GM20431 (cell line): ENCODE results near the gene ANKHD1.

Experiments
- in situ Hi-C: fragments of 300-500 bp; cut with MseI, MboI; formaldehyde crosslinking; loops from one replicate; pipeline ENCODE4 v1.15.0; 2020; ENCODE audit warnings: low sequenced_read_pairs; ENCODE audit not compliant: unreplicated experiment

Gene ANKHD1

DNA sequence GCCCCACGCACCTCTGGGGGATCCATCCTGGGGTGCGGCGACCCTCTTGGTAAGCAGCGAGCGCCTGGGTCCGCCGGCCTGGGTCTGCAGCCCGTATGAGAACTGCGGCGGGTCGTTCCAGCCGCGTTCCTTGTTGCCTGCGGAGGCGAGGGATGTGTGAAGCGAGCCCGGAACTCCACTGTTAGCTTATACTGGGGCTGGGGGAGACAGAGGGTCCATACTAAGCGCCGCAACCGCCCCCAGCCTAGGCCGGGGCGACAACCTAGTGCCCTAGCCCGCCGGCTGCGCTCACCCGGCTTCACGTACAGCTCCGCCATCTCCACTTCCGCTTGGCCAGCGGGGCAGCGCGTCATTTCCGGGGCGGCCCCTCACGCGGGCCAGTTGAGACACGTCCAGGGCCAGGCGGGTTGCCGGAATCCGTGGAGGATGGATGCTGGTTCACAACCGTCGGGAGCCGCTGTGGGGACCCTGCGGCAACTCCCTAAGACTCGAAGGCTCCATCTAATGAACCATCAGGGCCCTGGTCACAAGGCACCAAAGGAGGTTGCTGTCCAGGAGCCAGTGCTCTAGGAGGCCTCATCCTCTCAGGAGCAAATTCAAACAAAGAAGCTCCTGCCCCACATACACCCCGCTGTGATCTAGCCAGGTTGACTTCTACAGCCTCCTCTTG is 155.6 kb downstream of the ANKHD1 start, which contains the start of gene SRA1:
Gene SRA1, minus strand, starts transcription at position 338 of the 670 bp plus-strand sequence. Its CDS starts 21 bp downstream, at position 317.
- in situ Hi-C loops, result no loop called here

- in situ Hi-C loops, result no loop called here
These were observed 156.3 kb downstream of the ANKHD1 start for GRCh38 chr5:140557965-140558364.

DNA sequence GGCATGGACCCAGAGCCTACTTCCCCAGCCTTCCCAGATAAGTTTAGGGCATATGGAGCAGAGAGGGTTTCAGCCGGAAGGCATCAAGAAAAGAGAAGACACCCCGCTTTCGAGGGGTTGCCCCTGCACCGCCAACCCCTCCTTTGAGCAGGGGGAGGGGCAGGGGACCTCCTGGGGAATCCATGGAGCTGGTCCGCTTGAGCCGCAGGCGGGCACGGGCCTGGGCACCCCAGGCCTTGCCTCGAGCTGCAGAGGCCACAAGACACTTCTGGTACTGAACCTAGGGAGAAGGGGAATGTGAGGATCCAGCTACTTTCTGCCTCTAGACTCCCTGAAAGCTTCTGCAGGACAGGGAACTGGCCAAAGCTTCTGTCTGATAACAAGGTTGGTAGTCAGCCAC is 156.9 kb downstream of the ANKHD1 start:
- in situ Hi-C loops, result no loop called here

DNA sequence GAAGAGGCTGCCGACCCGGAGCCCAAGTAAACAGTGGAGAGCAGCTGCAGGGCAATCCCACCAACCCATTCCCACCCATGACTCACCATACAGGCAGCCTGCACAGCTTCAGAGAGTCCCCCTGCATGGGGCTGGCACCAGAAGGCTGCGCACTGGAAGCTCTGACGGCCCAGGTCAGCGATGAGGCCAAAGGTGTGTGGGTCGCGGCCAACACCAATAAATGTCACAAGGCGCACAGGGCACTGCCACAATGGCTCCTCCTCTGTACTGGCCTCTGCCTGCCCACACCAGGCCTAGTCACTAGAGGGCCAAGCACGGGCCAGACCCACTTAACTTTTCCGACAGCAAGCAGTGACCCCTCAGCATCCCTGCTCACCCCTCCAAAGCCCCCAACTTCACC is 158.6 kb downstream of the ANKHD1 start:
- in situ Hi-C loops, result no loop called here

DNA sequence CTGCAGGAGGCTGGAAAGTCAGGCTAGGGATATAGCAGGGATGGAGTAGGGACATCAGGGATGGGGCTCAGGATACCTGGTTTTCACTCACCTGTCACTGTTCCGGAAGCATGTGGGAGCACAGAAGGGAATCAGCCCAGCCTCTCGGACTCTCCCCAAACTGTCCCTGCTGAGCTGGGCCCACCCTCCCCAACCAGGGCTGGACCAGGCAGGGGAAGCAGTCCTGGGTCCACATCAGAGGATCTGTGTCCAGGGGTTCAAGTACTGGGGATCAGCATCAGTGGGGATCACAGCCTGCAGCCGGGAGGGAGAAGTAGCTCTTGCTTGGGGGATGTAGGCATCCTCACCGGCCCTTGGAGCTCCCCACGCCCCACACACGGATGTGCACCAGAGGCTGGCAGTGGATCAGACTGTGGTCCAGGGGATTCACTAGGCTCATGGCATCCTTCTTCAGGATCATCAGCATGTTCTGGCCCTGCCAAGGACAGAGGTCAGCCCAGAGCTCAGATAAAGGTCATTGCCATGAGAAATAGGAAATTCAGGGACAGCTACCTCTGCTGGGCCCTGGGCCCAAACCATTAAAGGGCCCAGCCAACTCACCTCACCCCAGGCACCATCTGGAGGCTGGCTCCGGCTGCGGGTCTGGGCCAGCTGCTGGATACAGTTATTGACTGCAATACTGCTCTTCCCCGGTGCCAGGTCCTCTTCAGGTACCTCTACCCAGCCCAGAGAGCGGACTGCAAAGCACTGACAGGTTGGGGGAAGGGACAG is 160.3 kb downstream of the ANKHD1 start:
- in situ Hi-C loops, result no loop called here

DNA sequence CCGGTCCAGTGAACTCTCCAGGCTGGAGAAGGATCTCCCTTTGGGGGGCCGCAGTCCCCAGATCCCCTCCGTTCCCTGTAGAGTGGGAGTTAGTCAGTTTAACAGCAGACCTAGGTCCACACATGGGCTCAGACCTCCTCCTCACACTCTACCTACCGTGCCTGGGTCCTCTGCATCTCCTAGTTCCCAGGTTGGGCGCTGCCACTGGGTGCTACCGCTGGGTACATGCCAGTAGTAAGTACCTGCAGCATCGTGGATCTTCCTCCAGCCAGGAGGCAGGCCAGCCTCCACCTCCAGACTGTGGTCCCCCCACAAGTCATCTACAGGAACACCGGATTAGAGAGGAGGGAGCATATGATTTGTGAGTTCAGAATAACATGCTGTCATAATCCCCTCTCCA is 162.0 kb downstream of the ANKHD1 start:
- in situ Hi-C loops, result no loop called here

DNA sequence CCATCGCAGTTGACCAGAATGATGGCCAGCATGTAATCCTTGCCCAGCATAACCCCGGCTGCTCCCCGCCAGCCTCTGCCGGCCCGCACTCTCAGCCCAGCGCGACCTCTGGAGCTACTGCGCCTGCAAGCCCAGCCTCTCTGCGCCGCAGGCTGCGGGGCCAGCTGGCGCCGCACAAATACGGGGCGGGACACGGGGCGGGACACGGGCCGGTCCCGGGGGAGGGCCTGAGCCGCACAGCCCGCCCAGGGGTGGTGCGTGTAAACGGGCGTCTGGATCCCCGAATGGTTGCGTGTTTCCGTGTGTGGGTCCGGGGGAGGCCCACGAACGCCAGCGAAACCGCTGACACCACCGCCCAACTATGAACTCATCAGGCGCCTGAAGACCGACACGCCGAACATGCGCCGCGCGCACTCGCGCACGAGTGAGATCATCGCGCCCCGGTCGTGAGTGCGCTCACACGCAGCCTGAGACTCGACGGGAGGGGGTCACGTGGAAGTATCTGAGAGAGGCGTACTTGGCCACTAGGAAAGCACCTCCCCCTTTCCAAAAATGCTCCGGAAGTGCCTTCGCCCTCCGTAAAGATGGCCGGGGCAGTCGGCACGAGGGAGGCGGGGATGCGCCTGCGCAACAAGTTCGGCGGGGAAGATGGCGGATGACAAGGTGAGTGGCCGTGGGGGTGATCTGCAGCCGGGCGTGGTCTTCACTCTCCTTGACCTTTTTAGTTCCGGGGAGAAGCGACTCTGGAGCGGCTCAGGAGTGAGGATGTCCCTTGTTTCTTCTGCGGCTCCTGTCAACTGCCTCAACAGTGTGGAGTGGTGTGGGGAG is 162.8 kb downstream of the ANKHD1 start, which contains the start of the genes APBB3 and SLC35A4:
Gene APBB3, minus strand, starts transcription at position 403 of the 828 bp plus-strand sequence. Its CDS starts 353 bp downstream, at position 50.
Gene SLC35A4, plus strand, starts transcription at position 633 of the 828 bp plus-strand sequence. CDS start 2,342 bp downstream, outside the sequence.
- in situ Hi-C loops, result no loop called here

DNA sequence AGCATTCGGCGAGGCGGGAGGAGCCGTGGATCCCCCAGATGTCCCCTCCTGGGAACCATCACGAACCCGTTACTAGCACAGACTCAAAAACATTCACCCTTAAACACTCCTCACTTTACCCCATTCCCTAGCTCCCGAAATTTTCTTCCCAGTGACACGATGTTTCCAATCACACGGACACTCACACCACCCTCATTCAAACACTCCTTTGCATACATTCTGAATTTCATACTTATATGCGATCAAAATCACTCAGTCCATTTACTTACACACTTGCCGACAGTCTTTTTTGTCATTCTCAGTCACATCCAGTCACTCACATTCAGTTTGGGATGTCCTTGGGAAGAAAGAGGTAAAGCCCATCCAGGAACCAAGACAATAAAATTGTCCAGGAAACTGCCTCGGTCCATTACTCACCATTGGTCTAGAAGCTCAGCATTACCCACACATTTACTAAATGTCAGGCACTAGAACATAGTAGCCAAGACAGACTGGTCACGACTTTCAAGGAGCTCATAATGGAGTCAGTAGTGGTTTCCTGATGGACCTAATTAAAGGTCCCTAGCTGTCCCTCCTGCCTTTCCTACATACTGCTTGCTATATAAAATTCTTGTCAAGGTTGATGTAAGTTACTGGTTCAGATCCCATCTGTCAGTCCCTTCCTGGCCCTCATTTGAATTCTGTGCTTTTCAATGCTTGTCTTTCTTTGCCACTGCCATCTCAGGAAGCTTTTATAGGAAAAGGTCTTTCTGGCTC is 163.6 kb downstream of the ANKHD1 start:
- in situ Hi-C loops, result no loop called here

DNA sequence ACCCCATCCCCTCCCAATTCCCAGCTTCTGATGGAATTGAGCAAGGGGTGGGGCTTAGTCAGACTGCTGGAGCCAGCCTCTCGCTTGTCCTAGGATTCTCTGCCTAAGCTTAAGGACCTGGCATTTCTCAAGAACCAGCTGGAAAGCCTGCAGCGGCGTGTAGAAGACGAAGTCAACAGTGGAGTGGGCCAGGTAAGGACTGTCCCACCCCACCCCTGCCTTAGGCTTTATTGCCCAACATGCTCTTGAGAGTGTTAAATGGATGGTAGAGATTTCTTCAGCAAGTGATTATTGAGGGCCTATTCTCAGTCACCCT is 164.1 kb downstream of the ANKHD1 start:
- in situ Hi-C loops, result no loop called here

DNA sequence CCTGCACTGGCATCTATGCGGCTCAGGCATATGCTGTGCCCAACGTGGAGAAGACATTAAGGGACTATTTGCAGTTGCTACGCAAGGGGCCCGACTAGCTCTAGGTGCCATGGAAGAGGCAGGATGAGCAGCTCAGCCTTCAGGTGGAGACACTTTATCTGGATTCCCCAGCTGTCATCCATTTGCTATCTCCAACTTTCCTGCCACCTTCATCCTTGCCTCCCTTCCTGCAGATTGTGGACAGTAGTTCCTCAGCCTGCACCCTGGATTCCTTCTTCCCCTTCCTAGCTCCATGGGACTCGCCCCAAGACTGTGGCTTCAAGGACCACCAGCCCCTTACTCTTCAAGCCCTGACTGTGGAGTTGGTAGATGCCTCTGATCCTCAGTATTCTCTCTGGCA is 165.0 kb downstream of the ANKHD1 start:
- in situ Hi-C loops, result no loop called here

DNA sequence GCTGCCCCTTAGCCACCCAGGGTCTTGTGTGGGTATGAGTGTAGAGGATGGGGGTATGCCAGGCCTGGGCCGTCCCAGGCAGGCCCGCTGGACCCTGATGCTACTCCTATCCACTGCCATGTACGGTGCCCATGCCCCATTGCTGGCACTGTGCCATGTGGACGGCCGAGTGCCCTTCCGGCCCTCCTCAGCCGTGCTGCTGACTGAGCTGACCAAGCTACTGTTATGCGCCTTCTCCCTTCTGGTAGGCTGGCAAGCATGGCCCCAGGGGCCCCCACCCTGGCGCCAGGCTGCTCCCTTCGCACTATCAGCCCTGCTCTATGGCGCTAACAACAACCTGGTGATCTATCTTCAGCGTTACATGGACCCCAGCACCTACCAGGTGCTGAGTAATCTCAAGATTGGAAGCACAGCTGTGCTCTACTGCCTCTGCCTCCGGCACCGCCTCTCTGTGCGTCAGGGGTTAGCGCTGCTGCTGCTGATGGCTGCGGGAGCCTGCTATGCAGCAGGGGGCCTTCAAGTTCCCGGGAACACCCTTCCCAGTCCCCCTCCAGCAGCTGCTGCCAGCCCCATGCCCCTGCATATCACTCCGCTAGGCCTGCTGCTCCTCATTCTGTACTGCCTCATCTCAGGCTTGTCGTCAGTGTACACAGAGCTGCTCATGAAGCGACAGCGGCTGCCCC is 165.6 kb downstream of the ANKHD1 start:
- in situ Hi-C loops, result no loop called here

DNA sequence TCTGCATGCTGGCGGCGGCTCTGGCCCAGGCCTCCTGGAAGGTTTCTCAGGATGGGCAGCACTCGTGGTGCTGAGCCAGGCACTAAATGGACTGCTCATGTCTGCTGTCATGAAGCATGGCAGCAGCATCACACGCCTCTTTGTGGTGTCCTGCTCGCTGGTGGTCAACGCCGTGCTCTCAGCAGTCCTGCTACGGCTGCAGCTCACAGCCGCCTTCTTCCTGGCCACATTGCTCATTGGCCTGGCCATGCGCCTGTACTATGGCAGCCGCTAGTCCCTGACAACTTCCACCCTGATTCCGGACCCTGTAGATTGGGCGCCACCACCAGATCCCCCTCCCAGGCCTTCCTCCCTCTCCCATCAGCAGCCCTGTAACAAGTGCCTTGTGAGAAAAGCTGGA is 166.2 kb downstream of the ANKHD1 start:
- in situ Hi-C loops, result no loop called here

- in situ Hi-C loops, result no loop called here
These were observed 166.9 kb downstream of the ANKHD1 start for GRCh38 chr5:140568443-140569063.

GRCh38 chr5:140569197-140569596 is 167.6 kb downstream of the ANKHD1 start:
- in situ Hi-C loops, result no loop called here

GRCh38 chr5:140570058-140570457 is 168.4 kb downstream of the ANKHD1 start:
- in situ Hi-C loops, result no loop called here

DNA sequence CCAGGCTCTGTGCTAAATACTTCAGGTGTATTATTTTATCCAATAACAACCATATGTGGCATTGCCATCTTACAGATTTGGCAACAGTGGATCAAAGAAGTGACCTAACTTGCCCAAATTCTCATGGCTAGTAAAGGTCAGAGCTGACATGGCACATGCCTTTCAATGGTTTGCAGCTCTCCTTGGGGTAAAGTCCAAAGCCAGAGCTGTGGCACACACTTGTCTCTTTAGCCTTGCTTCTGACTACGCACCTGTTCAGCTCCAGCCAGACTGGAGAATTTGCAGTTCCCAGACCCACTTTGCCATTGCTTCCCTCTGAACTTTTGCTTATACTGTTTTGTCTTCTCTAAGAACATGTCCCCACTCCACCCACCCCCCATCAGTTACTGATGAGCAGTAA is 168.9 kb downstream of the ANKHD1 start:
- in situ Hi-C loops, result no loop called here

DNA sequence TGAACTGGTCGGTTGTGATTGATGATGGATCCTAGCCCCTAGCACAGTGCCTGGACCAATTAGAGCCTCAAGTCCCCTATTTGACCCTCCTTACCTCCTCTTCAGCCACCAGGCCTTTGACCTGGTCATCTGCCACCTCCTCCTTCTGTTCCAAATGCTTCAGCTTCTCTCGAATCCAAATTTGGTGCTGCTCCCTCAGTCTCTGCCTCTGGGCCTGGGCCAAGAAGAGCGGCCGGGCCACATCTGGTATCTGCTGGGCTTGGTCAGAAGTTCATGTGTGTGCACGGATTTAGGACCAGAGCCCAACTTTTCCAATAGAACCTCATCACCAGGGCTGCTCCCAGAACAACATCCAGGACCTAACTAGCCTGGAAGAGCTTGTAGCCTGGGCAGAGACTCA is 169.5 kb downstream of the ANKHD1 start:
- in situ Hi-C loops, result no loop called here

- in situ Hi-C loops, result no loop called here
These were observed 172.1 kb downstream of the ANKHD1 start for GRCh38 chr5:140573683-140574082.

GRCh38 chr5:140574165-140574564 is 172.5 kb downstream of the ANKHD1 start:
- in situ Hi-C loops, result no loop called here
